B cell (primary cell): ENCODE measurements around the gene GBP4. TPM values are rescaled to one million over a fixed set of nuclear protein-coding genes. Genes with fewer than 3 reads are reported as not detected.

Experiments
- ATAC-seq: fragments of 200-7000 bp; cut with Tn5 transposase; one replicate; pipeline ENCODE4 v1.10.0; 2021; ENCODE audit warnings: low read depth, mild to moderate bottlenecking, moderate number of reproducible peaks, moderate library complexity
- CTCF ChIA-PET: fragments of 350-600 bp; sonication (Branson Sonifier 250); formaldehyde crosslinking; loops from one replicate; lab custom pipeline; 2021; ENCODE audit warnings: antibody characterized with exemption, inconsistent platforms; lab: Charles Lee
- POLR2A ChIA-PET: fragments of 350-600 bp; sonication (Branson Sonifier 250); formaldehyde crosslinking; loops from one replicate; lab custom pipeline; 2021; ENCODE audit warnings: antibody characterized with exemption; lab: Charles Lee
- DNase-seq: peaks from one replicate; pipeline ENCODE4 v3.0.0; 2013
- H2AFZ ChIP-seq: 2 replicates; pipeline ENCODE4 v1.6.1; 2012; ENCODE audit warnings: mild to moderate bottlenecking, low read depth, low read length; ENCODE audit not compliant: insufficient read depth, poor library complexity, severe bottlenecking
- H3K27ac ChIP-seq, 2 donors: 1 replicate in 1 of 2; 2 replicates in 1 of 2; pipeline ENCODE4 v1.5.1; 2012 to 2013; ENCODE audit warnings: low read length in 2 of 2, mild to moderate bottlenecking in 2 of 2, moderate library complexity in 1 of 2
- H3K27me3 ChIP-seq, 4 experiments: fragments of 200-600 bp in 1 of 4; sonication (generic) in 1 of 4; replicated peaks in 1 of 4; 1 replicate in 2 of 4; 2 replicates in 2 of 4; pipeline versions ENCODE4 v1.6.1 to v1.7.0; 2013 to 2016; ENCODE audit warnings: low read length in 3 of 4, mild to moderate bottlenecking in 2 of 4, mixed read lengths in 1 of 4, moderate library complexity in 1 of 4; ENCODE audit not compliant: insufficient read depth in 4 of 4, control insufficient read depth in 3 of 4; ENCODE audit errors: control extremely low read depth in 1 of 4
- H3K36me3 ChIP-seq, 2 experiments: replicated peaks in 1 of 2; 1 replicate in 1 of 2; 2 replicates in 1 of 2; pipeline versions ENCODE4 v1.6.1 to v1.7.1; 2013; ENCODE audit warnings: low read length in 1 of 2; ENCODE audit not compliant: insufficient read depth in 2 of 2, control insufficient read depth in 1 of 2; ENCODE audit errors: control extremely low read depth in 1 of 2, extremely low read depth in 1 of 2
- H3K4me1 ChIP-seq, 2 donors: fragments of 200-600 bp in 1 of 2; sonication (generic) in 1 of 2; 1 replicate in 1 of 2; 2 replicates in 1 of 2; pipeline versions ENCODE4 v1.5.1 to v1.6.1; 2013 to 2017; ENCODE audit warnings: low read length in 2 of 2; ENCODE audit not compliant: control insufficient read depth in 2 of 2, insufficient read depth in 2 of 2
- H3K4me2 ChIP-seq: replicated peaks from 2 replicates; pipeline ENCODE3; 2012; ENCODE audit warnings: mild to moderate bottlenecking, low read depth, low read length; ENCODE audit not compliant: poor library complexity, severe bottlenecking
- H3K4me3 ChIP-seq, 5 experiments: fragments of 200-600 bp in 1 of 5; sonication (generic) in 1 of 5; 1 replicate in 3 of 5; 2 replicates in 2 of 5; pipeline versions ENCODE4 v1.5.1 to v1.7.0; 2011 to 2016; ENCODE audit warnings: low read length in 4 of 5, mild to moderate bottlenecking in 4 of 5, low read depth in 2 of 5, control low read depth in 1 of 5, moderate library complexity in 1 of 5; ENCODE audit not compliant: insufficient read depth in 1 of 5; ENCODE audit errors: control extremely low read depth in 1 of 5, extremely low read depth in 1 of 5
- H3K79me2 ChIP-seq: fragments of 200-600 bp; sonication (generic); one replicate; pipeline ENCODE4 v1.6.0; 2016; ENCODE audit warnings: low read length; ENCODE audit not compliant: control insufficient read depth, insufficient read depth
- H3K9ac ChIP-seq: fragments of 200-600 bp; sonication (generic); 2 replicates; pipeline ENCODE4 v1.6.1; 2017; ENCODE audit warnings: mild to moderate bottlenecking, low read length, moderate library complexity
- H3K9me3 ChIP-seq, 3 donors: one replicate each; pipeline versions ENCODE4 v1.6.1 to v1.7.1; 2013; ENCODE audit warnings: low read length in 2 of 3; ENCODE audit not compliant: control insufficient read depth in 2 of 3, insufficient read depth in 1 of 3; ENCODE audit errors: control extremely low read depth in 1 of 3
- H4K20me1 ChIP-seq: 2 replicates; pipeline ENCODE4 v1.6.0; 2012; ENCODE audit warnings: mild to moderate bottlenecking, low read length; ENCODE audit not compliant: insufficient read depth, control insufficient read depth, poor library complexity, severe bottlenecking
- H3K27ac Mint-ChIP-seq: one replicate; pipeline ENCODE4 v1.8.0; 2021; ENCODE audit warnings: mixed read lengths
- H3K27me3 Mint-ChIP-seq: one replicate; pipeline ENCODE4 v1.8.0; 2021; ENCODE audit warnings: mixed read lengths
- H3K4me1 Mint-ChIP-seq: one replicate; pipeline ENCODE4 v1.8.0; 2021; ENCODE audit warnings: mixed read lengths
- H3K4me3 Mint-ChIP-seq: one replicate; pipeline ENCODE4 v1.8.0; 2021; ENCODE audit warnings: mixed read lengths
- H3K9me3 Mint-ChIP-seq: one replicate; pipeline ENCODE4 v1.8.0; 2022; ENCODE audit warnings: mixed read lengths; ENCODE audit not compliant: insufficient read depth
- EZH2 ChIP-seq: IDR thresholded peaks from 2 replicates; pipeline ENCODE4 v1.6.1; 2012; ENCODE audit warnings: borderline replicate concordance, low read depth, mild to moderate bottlenecking, moderate library complexity, low read length; ENCODE audit not compliant: insufficient read depth, poor library complexity, severe bottlenecking
- WGBS: methylation state at CpG from one replicate; pipeline ENCODE4 v1.1.5; 2013; ENCODE audit warnings: missing lambda C conversion rate; ENCODE audit not compliant: insufficient coverage; 5-methylcytosine and 5-hydroxymethylcytosine counted together
- intact Hi-C: fragments of 100-400 bp; cut with micrococcal nuclease; formaldehyde crosslinking; loops from one replicate; pipeline ENCODE4 v1.10.0; 2022
- polyA plus RNA-seq: library from polyadenylated mRNA; depleted of rRNA; stranded (reverse); fragments of >200 nt; gene quantifications from 2 replicates; pipeline ENCODE4 v1.2.3, GENCODE V29; 2012
- total RNA-seq, 2 donors: library from RNA; stranded (reverse); fragments of 120-200 nt in 1 of 2; gene quantifications; 1 replicate in 1 of 2; 2 replicates in 1 of 2; pipeline versions ENCODE4 v1.2.3 to v1.2.4, GENCODE V29; 2013 to 2022
- TF ChIP-seq, protein P1 (sequence below): fragments of 200-600 bp; IDR thresholded peaks from one replicate; pipeline ENCODE4 v1.8.0; 2022; ENCODE audit warnings: antibody characterized with exemption, mild to moderate bottlenecking

GBP4 gene
- total and polyA plus RNA-seq, 2 donors (not counting 1 experiment from before 2014, with no cell fraction given), result 12.4 to 43.9 TPM

GRCh38 chr1:89146721-89147120, 52.0 kb downstream of the GBP4 start:
- Histone ChIP-seq H4K20me1 (no peaks in the 10 kb centered on the region), H3K4me2 (no peak overlapping the region), H2AFZ (no peak overlapping the region), H3K9ac (no peak overlapping the region), H3K27ac (no peak overlapping the region), H3K4me3 (no peak overlapping the region), H3K27me3 (no peaks in the 10 kb centered on the region), H3K79me2 (no peaks in the 10 kb centered on the region), H3K4me1 (no peaks in the 10 kb centered on the region), H3K9me3 (no peaks in the 10 kb centered on the region), H3K36me3 (no peaks in the 10 kb centered on the region)
- DNase-seq (no peak), ATAC-seq (no peak)
- WGBS, result no CpG with 5 or more reads among the region's 3 CpGs
- intact Hi-C loops, result no loop called here
- Mint-ChIP-seq H3K9me3 (no peaks in the 10 kb centered on the region), H3K27me3 (peaks cover 23% of the 10 kb centered on the region), H3K4me1 (no peaks in the 10 kb centered on the region), H3K27ac (no peak overlapping the region), H3K4me3 (no peak overlapping the region)
- POLR2A ChIA-PET, result no interaction called here
- CTCF ChIA-PET, result no interaction called here
- TF ChIP-seq, protein P1, sequence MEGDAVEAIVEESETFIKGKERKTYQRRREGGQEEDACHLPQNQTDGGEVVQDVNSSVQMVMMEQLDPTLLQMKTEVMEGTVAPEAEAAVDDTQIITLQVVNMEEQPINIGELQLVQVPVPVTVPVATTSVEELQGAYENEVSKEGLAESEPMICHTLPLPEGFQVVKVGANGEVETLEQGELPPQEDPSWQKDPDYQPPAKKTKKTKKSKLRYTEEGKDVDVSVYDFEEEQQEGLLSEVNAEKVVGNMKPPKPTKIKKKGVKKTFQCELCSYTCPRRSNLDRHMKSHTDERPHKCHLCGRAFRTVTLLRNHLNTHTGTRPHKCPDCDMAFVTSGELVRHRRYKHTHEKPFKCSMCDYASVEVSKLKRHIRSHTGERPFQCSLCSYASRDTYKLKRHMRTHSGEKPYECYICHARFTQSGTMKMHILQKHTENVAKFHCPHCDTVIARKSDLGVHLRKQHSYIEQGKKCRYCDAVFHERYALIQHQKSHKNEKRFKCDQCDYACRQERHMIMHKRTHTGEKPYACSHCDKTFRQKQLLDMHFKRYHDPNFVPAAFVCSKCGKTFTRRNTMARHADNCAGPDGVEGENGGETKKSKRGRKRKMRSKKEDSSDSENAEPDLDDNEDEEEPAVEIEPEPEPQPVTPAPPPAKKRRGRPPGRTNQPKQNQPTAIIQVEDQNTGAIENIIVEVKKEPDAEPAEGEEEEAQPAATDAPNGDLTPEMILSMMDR, result no peak
- TF ChIP-seq EZH2, result no peak

GRCh38 chr1:89143484-89143883, 55.3 kb downstream of the GBP4 start:
- Mint-ChIP-seq H3K4me1 (no peaks in the 10 kb centered on the region), H3K4me3 (no peak overlapping the region), H3K27ac (no peak overlapping the region), H3K27me3 (peaks cover 17% of the 10 kb centered on the region), H3K9me3 (no peaks in the 10 kb centered on the region)
- no peak for ATAC-seq
- Histone ChIP-seq H3K27ac (no peak overlapping the region), H3K4me2 (no peak overlapping the region), H3K9ac (no peak overlapping the region), H3K4me3 (no peak overlapping the region), H3K36me3 (no peaks in the 10 kb centered on the region), H3K4me1 (no peaks in the 10 kb centered on the region), H3K27me3 (no peaks in the 10 kb centered on the region), H3K9me3 (no peaks in the 10 kb centered on the region), H4K20me1 (no peaks in the 10 kb centered on the region), H2AFZ (no peak overlapping the region), H3K79me2 (no peaks in the 10 kb centered on the region)
- intact Hi-C loops, result no loop called here
- CTCF ChIA-PET, result no interaction called here
- TF ChIP-seq, protein P1, result no peak
- no peak for TF ChIP-seq EZH2
- no peak for DNase-seq
- POLR2A ChIA-PET, result no interaction called here
- no CpG with 5 or more reads among the region's 2 CpGs for WGBS
